HG02970 (cell line): ENCODE measurements around the gene ALLC.

Source experiments
- ATAC-seq: cut with Tn5 transposase; IDR thresholded peaks from one replicate; pipeline ENCODE4 v1.9.1; 2021; ENCODE audit warnings: mild to moderate bottlenecking, moderate library complexity, moderate number of reproducible peaks; ENCODE audit not compliant: unreplicated experiment, low FRiP score

The ALLC gene

GRCh38 chr2:3741867-3742602 is 84.0 kb downstream of the ALLC start:
- no peak for ATAC-seq

GRCh38 chr2:3742743-3743508 is 84.9 kb downstream of the ALLC start:
- no peak for ATAC-seq

GRCh38 chr2:3743951-3744555 is 86.1 kb downstream of the ALLC start:
- ATAC-seq = no peak

- no peak for ATAC-seq
Observed at GRCh38 chr2:3745920-3746319, 87.9 kb downstream of the ALLC start.

GRCh38 chr2:3747032-3747654 is 89.1 kb downstream of the ALLC start:
- ATAC-seq = no peak

- no peak for ATAC-seq
Observed at GRCh38 chr2:3747826-3748225, 89.8 kb downstream of the ALLC start.

- no peak for ATAC-seq
Observed at GRCh38 chr2:3749201-3749600, 91.2 kb downstream of the ALLC start.

GRCh38 chr2:3751251-3751650 is 93.3 kb downstream of the ALLC start:
- ATAC-seq = no peak

- ATAC-seq = no peak
Observed at GRCh38 chr2:3751806-3752205, 93.8 kb downstream of the ALLC start.
